Stimulated activated CD4-positive, alpha-beta T cell treated with anti-CD3 and anti-CD28 coated beads, Interleukin-4, amount 100 ng/mL, for 4 hours (primary cell): ENCODE results near the gene NUCB1.

Source experiments
- DNase-seq, 2 experiments: peaks; one replicate each; pipeline ENCODE4 v3.0.0-alpha.2; 2020

Gene NUCB1

DNA sequence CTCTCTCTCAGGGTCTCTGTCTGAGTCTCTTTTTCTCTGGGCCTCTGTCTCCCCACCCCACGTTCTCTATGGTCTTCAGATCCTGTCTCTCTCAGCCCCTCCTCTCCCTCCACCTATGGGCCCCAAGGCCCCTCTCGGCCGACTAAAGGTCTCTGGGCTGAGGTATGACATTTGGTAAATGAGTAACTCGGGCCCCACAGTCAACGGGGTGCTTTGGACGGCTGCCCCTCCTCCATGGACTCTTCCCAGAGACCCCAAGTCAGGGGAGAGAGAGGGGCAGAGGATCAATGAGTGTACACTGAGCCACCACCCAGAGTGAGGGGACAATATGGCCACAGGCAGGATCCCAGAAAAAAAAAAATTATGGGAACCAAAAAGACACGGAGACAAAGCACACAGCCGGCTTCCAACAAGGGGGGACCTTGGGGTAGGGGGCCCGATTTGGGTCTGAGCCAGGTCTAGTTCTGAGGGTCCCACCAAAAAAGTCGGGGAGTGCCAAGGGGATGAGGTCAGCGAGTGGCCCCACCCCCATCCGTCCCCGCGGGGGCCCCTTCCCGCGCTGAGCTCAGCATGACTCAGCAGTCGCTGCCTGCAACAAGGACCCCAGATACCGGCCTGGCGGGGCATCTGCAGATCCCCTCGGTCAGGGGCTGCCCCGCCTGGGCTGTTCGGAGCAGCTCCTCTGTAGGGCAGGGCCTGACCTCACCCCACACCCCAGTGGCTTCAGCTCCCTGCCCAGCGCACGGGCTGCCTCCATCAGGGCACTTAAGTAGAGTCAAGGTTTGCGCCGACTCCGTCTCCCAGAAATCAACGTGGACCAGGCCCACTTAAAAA lies 63.5 kb downstream of the NUCB1 start:
- DNase-seq = peak; percentile 64 to 69

DNA sequence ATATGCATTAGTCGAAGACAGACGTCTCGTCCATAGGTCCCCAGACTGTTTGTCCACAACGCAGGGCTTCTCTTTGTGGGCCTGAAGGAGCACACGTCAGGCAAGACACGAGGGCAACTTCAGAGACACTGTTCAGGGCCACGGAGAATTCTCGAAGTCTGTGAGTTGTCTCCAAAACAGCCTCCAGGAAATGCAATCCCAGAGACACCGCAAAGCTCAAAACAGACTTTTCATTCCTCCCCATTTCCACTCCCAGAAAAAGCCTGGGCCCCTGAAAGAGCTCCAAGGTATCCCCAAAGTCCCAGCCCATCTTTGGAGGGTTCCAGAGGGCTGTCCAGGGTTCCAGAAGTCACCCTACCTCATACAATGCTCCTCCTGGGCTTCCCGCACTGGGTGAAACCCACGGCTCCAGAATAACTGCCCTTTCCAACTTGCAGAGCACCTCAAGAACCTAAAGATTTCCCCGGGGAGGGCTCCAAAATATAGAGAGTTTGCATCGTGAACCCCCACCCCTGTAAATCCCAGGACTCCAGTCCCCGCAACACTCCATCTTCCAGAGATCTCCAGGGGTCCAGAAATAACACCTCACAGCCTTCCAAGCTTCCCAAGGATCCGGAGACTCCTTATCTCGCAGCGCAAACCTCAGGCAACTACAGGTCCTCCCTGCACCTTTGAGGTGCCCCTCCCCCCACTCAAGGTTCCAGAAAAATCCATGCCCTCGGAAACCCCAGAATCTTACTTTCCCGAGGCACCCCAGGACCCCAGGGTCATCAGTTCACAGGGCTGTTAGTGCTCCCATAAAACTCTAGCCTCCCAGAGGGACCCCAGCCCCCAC lies 64.3 kb downstream of the NUCB1 start:
- DNase-seq = no peak

DNA sequence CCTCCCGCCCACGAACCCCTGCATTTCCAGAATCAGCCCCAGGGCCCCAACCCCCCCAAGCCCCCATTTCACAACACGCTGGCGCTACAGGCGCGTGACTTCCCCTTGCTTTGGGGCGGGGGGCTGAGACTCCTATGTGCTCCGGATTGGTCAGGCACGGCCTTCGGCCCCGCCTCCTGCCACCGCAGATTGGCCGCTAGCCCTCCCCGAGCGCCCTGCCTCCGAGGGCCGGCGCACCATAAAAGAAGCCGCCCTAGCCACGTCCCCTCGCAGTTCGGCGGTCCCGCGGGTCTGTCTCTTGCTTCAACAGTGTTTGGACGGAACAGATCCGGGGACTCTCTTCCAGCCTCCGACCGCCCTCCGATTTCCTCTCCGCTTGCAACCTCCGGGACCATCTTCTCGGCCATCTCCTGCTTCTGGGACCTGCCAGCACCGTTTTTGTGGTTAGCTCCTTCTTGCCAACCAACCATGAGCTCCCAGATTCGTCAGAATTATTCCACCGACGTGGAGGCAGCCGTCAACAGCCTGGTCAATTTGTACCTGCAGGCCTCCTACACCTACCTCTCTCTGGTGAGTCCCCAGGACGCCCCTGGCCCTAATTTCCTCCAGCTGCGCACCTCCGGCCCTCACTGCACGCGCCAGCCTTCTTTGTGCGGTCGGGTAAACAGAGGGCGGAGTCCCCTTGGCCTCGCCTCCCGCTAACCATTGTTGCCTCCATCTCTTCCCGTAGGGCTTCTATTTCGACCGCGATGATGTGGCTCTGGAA lies 65.1 kb downstream of the NUCB1 start, which contains the start of gene FTL:
FTL (plus strand) TSS at position 270 of the 766 bp plus-strand sequence; CDS start at position 469, 199 bp downstream.
- peak; percentile 89 for DNase-seq

DNA sequence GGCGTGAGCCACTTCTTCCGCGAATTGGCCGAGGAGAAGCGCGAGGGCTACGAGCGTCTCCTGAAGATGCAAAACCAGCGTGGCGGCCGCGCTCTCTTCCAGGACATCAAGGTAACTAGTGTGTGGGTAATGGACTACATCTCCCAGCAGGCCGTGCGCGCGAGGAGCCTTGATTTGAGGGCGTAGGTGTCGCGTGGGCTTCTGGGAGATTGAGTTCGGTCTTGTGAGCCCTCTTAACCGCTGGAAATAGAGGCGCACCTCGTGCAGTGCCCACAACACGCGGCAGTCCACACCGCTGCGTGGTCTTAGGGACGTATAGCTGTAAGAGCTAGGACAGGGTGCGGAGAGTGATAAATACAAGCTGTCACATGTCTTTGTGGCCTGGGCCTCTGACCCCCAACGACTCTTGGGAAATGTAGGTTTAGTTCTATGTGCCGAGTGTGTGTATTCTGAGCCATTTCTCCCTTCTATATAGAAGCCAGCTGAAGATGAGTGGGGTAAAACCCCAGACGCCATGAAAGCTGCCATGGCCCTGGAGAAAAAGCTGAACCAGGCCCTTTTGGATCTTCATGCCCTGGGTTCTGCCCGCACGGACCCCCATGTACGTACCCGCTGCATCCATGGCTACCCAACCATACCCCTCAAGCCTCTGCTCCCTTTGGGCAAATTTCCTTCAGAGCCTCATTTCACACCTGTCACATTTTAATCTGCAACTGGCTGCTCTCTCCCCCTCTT lies 65.9 kb downstream of the NUCB1 start:
- peak; percentile 82 to 91 for DNase-seq

DNA sequence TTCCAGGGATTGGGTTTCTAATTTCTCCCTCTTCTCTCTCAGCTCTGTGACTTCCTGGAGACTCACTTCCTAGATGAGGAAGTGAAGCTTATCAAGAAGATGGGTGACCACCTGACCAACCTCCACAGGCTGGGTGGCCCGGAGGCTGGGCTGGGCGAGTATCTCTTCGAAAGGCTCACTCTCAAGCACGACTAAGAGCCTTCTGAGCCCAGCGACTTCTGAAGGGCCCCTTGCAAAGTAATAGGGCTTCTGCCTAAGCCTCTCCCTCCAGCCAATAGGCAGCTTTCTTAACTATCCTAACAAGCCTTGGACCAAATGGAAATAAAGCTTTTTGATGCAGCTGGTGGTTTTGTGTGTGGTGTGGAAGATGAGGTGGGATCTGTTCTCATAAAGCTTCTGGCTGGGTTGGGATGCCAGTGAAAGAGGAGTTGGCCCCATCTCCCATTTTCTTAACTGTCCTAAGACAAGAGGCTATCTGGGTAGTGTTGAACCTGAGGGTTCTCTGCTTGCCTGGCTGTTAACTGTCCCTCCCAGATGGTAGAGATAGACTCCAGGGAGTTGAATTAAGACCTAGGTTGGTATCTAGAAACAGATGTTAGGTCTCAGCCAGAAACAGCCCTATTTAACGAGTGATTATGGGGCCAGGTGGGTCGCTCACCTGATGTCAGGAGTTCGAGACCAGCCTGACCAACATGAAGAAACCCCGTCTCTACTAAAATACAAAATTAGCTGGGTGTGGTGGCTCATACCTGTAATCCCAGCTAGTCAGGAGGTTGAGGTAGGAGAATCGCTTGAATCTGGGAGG lies 66.6 kb downstream of the NUCB1 start:
- DNase-seq = no peak

DNA sequence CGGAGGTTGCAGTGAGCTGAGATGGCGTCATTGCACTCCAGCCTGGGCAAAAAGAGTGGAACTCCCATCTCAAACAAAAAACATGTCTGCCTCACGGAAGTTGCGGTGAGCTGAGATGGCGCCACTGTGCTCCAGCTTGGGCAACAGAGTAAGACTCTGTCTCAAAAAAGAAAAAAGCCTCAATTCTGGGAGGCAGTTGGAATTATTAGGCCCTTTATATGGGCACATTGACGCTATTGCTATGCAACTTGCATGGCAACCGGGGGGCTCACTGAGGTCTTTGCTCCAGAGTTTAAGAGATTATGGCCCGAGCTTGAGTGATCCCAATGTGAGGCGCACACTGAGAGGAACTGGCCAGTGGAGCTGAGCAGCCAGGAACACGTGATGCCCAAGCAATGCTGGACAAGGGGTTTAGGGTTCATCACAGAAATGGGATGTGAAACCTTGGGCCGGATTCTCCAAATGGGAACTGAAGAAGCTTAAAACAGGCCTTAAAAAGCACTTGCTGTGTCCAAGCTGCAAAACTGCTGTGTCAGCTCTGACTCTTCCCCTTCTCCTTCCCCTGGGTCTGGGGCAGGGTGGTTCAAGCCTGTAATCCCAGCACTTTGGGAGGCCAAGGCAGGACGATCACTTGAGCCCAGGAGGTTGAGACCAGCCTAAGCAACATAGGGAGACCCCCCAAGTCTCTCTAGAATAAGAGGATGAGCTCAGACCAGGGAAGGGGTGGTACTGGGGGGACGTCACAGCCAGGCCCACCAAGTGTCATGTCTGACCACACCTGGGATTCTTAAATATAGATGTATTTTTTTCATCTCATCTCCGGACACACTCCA lies 67.5 kb downstream of the NUCB1 start:
- DNase-seq = no peak

DNA sequence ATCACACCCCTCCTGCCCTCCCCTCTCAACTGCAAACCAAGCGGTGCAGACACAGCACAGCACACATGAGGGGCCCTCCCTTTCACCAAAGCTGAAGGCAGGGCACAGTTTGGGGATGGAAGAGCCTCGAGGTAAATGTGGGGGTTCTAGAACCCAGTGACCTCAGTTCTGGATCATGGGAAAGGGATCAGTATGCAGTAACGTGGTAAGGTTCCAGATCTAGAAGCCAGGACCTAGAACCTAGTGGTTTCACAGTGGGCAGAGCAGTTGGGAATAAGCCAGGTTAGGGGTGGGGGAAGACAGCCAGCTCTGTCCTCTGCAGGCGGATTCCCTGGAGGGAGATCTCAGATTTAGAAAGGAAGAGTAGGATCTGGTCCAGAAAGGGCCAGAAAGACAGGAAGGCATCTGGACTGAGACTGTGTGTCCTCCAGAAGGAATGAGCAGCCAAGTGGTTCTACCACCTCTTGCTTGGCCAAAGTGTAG lies 68.1 kb downstream of the NUCB1 start:
- DNase-seq = no peak

DNA sequence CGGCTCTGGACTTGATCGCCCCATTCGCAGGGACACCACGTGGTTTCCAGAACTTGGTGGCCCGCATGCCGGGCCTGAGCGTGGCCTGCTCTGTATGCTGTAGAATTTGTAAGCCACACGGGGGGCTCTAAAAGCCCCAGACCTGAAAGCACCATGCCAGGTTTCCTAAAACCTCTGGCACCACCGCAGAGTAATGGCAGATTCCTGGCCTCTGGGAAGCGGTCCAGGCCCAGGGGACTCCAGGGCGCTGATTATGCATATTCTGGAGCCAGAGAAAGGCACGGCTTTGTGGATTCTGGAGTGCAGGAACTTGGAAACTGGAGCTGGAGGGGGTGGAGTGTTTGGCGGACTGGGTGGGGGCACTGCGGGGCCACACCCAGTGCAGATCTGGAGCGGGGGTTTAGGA lies 68.7 kb downstream of the NUCB1 start:
- no peak for DNase-seq

DNA sequence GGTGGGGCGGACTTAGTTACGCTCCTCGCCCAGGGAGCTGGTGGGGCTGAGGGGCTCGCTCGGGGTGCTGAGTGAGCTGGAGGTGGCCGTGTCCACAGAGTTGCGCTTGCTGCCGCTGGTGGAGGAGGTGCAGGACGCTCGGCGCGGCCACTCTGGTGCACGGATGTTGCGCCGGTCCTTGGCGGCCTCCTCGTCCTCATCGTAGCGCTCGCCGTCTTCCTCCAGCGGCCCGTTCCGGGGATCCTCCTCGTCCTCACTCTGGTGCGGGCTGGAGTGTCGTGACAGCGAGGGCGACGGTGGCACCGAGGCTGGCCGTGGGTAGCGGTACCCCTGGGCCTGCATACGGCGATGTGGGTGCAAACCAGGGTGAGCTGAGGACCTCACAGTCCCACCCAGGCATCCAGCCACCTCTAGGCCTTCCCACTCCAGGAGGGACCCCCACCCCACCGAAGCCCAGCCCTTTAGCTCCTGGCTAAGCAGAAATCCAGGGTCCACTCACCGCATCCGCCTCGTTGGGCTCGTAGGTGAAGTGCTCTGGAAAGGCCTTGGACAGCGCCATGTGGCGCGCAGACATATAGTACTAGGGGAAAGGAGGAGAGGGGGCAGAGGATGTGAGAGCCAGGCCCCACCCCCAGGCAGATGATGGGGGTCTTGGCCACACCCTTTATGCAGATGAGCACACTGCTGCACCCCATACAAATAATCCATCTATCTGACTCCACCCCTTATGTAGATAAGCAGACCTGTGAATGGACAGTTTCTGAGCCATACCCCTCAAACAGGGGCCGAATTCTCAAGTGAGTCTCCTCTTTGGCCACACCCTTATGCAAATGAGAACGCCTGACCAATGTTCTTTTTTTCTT lies 69.4 kb downstream of the NUCB1 start:
- no peak for DNase-seq

DNA sequence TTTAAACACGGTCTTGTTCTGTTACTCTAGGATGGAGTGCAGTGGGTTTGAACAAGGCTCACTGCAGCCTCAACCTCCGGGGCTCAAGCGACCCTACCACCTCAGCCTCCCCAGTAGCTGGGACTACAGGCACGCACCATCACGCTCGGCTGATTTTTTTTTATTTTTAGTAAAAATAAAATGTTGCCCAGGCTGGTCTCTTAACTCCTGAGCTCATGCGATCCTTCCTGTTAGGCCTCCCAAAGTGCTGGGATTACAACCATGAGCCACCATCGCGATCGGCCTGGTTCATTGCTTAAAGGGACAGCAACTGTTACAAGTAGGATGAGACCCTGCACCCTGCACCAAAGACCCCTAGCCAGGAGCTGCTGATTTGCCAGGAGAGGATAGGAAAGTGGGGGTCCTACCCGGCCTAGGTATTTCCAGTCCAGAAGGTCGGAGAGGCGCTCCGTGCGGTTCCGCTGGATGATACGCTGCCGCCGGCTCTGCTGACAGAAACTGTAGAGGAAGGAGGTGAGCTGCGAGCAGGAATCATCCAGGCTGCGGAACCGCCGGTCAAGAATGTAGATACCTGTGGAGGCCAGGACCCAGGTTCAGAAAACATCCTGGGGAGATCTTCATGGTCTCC lies 70.1 kb downstream of the NUCB1 start:
- no peak for DNase-seq

DNA sequence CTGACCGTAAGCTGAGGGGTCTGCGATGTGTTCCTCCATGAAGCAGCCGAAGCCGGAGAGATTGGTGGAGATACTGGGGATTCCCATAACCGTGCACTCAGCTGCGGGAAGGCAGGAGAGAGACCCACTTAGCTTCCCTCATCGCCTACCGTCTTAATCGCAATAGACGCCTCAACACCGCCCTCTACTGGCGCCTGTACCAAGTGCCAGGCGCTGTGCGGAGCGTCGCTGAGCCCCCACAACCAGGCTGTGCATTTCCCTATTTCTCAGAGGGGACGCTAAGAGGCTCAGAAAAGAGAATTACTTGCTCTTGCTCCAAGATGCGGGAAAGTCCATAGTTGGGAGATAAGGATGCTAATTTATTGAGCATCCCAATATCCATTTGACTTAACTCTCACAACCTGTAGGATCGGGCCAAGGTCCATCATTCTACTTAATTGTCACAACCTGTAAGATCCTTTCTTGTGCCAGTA lies 70.8 kb downstream of the NUCB1 start:
- peak; percentile 70 to 85 for DNase-seq
